OCI-LY7 (cell line): ENCODE data around the gene UPB1. TPM values are rescaled to one million over a fixed set of nuclear protein-coding genes. Genes with fewer than 3 reads are reported as not detected.

Source experiments
- BruUV-seq: library from RNA; stranded (reverse); fragments of 400-500 nt; replicated peaks from 2 replicates; lab custom pipeline; 2021; lab: Mats Ljungman, UMichigan
- CTCF ChIA-PET: fragments of 300-600 bp; sonication (Branson Sonifier 250); formaldehyde crosslinking; loops from one replicate; lab custom pipeline; 2022; ENCODE audit warnings: antibody characterized with exemption; ENCODE audit not compliant: unreplicated experiment; lab: Charles Lee
- POLR2A ChIA-PET: fragments of 300-600 bp; sonication (Branson Sonifier 250); formaldehyde crosslinking; loops from one replicate; lab custom pipeline; 2022; ENCODE audit warnings: antibody characterized with exemption; lab: Charles Lee
- DNase-seq: peaks from one replicate; pipeline ENCODE4 v3.0.0-alpha.2; 2015; ENCODE audit warnings: low spot score
- H2AFZ ChIP-seq: fragments of 200-600 bp; sonication (generic), shearing (Covaris generic); 2 replicates; pipeline ENCODE4 v1.6.1; 2014; ENCODE audit warnings: mild to moderate bottlenecking, antibody characterized with exemption, low read length, moderate library complexity
- H3K27ac ChIP-seq: fragments of 200-600 bp; sonication (generic); 2 replicates; pipeline ENCODE4 v1.5.1; 2014; ENCODE audit warnings: mixed run types, low read depth, mild to moderate bottlenecking, moderate library complexity, low read length, inconsistent platforms; ENCODE audit not compliant: poor library complexity, severe bottlenecking
- H3K36me3 ChIP-seq: fragments of 200-600 bp; sonication (generic); 2 replicates; pipeline ENCODE4 v1.6.1; 2014; ENCODE audit warnings: mild to moderate bottlenecking, antibody characterized with exemption, low read length, moderate library complexity, mixed read lengths; ENCODE audit not compliant: insufficient read depth
- H3K4me1 ChIP-seq: fragments of 200-600 bp; sonication (generic); 2 replicates; pipeline ENCODE4 v1.5.1; 2014; ENCODE audit warnings: mild to moderate bottlenecking, low read length; ENCODE audit not compliant: insufficient read depth, poor library complexity, severe bottlenecking
- H3K4me2 ChIP-seq: fragments of 200-600 bp; sonication (generic); 2 replicates; pipeline ENCODE4 v1.6.1; 2014; ENCODE audit warnings: mild to moderate bottlenecking, low read length
- H3K4me3 ChIP-seq: fragments of 200-600 bp; sonication (generic); 2 replicates; pipeline ENCODE4 v1.5.1; 2014; ENCODE audit warnings: mild to moderate bottlenecking, low read depth, low read length; ENCODE audit not compliant: poor library complexity, severe bottlenecking
- H3K79me2 ChIP-seq: fragments of 200-600 bp; sonication (generic); 2 replicates; pipeline ENCODE4 v1.6.1; 2016; ENCODE audit warnings: low read depth, mild to moderate bottlenecking, low read length, moderate library complexity, mixed read lengths; ENCODE audit not compliant: insufficient read depth
- H3K9me2 ChIP-seq: fragments of 200-600 bp; sonication (generic); 2 replicates; pipeline ENCODE4 v1.6.1; 2016; ENCODE audit warnings: mild to moderate bottlenecking, low read length, mixed read lengths; ENCODE audit not compliant: insufficient read depth
- H3K9me3 ChIP-seq: fragments of 200-600 bp; sonication (generic); 2 replicates; pipeline ENCODE4 v1.6.1; 2014; ENCODE audit warnings: mild to moderate bottlenecking, mixed run types, low read length, mixed read lengths
- H4K20me1 ChIP-seq: fragments of 200-600 bp; sonication (generic); 2 replicates; pipeline ENCODE4 v1.6.1; 2014; ENCODE audit warnings: mild to moderate bottlenecking, antibody characterized with exemption, low read length, moderate library complexity, mixed read lengths; ENCODE audit not compliant: insufficient read depth
- CTCF ChIP-seq: fragments of 200-600 bp; sonication (generic); conservative IDR thresholded peaks from 2 replicates; pipeline ENCODE4 v1.5.1; 2014; ENCODE audit warnings: mild to moderate bottlenecking, antibody characterized with exemption, low read length, moderate library complexity, mixed read lengths
- EZH2phosphoT487 ChIP-seq: fragments of 200-600 bp; sonication (generic); IDR thresholded peaks from 2 replicates; pipeline ENCODE4 v1.6.1; 2018; ENCODE audit warnings: low read depth, borderline replicate concordance, mild to moderate bottlenecking, mixed run types, antibody characterized with exemption, low read length, moderate library complexity, mixed read lengths
- intact Hi-C: fragments of 100-400 bp; cut with micrococcal nuclease; formaldehyde crosslinking; loops from one replicate; pipeline ENCODE4 v1.10.0; 2022; ENCODE audit not compliant: unreplicated experiment
- total RNA-seq, 2 experiments: library from RNA; depleted of rRNA in 1 of 2; stranded (reverse); fragments of >200 nt in 1 of 2; shearing (Covaris generic) in 1 of 2; gene quantifications; 2 replicates each; pipeline ENCODE4 v1.2.3, GENCODE V29; 2014 to 2022

UPB1 gene
- total RNA-seq, 2 experiments from 2014 or later = 0.69 to 0.70 TPM

GRCh38 chr22:24513378-24514240, 18.5 kb downstream of the UPB1 start:
- H3K9me3 ChIP-seq = no peaks in the 10 kb centered on the region
- no peaks in the 10 kb centered on the region for H3K79me2 ChIP-seq
- H2AFZ ChIP-seq = no peak overlapping the region
- no peaks in the 10 kb centered on the region for H3K36me3 ChIP-seq
- H3K4me3 ChIP-seq = no peak overlapping the region
- no peak for DNase-seq
- H4K20me1 ChIP-seq = no peaks in the 10 kb centered on the region
- ChIA-PET CTCF (interaction anchor here (0.6 kb wide), 1 partner anchor 11 kb away, joined by 4 read pairs; no protein-coding TSS in a partner anchor), POLR2A (no interaction called here)
- TF ChIP-seq EZH2phosphoT487 (no peak), CTCF (no peak)
- H3K9me2 ChIP-seq = no peaks in the 10 kb centered on the region
- no peak overlapping the region for H3K27ac ChIP-seq
- peaks cover 30% of the 10 kb centered on the region for H3K4me1 ChIP-seq
- H3K4me2 ChIP-seq = no peak overlapping the region
- no TSS peak for BruUV-seq
- intact Hi-C loops = no loop called here

GRCh38 chr22:24514241-24515026, 19.3 kb downstream of the UPB1 start:
- H3K9me2 ChIP-seq = no peaks in the 10 kb centered on the region
- no peaks in the 10 kb centered on the region for H3K36me3 ChIP-seq
- H2AFZ ChIP-seq = no peak overlapping the region
- BruUV-seq = no TSS peak
- H4K20me1 ChIP-seq = no peaks in the 10 kb centered on the region
- H3K79me2 ChIP-seq = no peaks in the 10 kb centered on the region
- CTCF ChIA-PET = interaction anchor here (0.6 kb wide), 1 partner anchor 10 kb away, joined by 4 read pairs; no protein-coding TSS in a partner anchor
- no peak overlapping the region for H3K27ac ChIP-seq
- intact Hi-C loops = no loop called here
- DNase-seq = no peak
- H3K4me2 ChIP-seq = no peak overlapping the region
- TF ChIP-seq EZH2phosphoT487 = no peak
- no peak for TF ChIP-seq CTCF
- peaks cover 30% of the 10 kb centered on the region for H3K4me1 ChIP-seq
- POLR2A ChIA-PET = interaction anchor here (0.6 kb wide), 1 partner anchor 249 kb away, joined by 3 read pairs; no protein-coding TSS in a partner anchor
- H3K9me3 ChIP-seq = no peaks in the 10 kb centered on the region
- H3K4me3 ChIP-seq = no peak overlapping the region
